Measurements from ENCODE around the gene BATF3.

- TF ChIP-seq USF1 (IDR thresholded peaks at IDR 0.05) (no peak), TAF1 (IDR thresholded peaks at IDR 0.05; ENCODE audit: low read depth) (no peak), TEAD4 (IDR thresholded peaks at IDR 0.05) (no peak), YY1 (IDR thresholded peaks at IDR 0.05; ENCODE audit: low read depth) (no peak), MAX (IDR thresholded peaks at IDR 0.05) (no peak), CEBPB (IDR thresholded peaks at IDR 0.05) (no peak), FOXM1 (IDR thresholded peaks at IDR 0.05; ENCODE audit: borderline replicate concordance, low read depth) (no peak), EGR1 (IDR thresholded peaks at IDR 0.05) (no peak), EP300 (IDR thresholded peaks at IDR 0.05; ENCODE audit: borderline replicate concordance) (no peak)
- TF ChIP-seq, protein P1, sequence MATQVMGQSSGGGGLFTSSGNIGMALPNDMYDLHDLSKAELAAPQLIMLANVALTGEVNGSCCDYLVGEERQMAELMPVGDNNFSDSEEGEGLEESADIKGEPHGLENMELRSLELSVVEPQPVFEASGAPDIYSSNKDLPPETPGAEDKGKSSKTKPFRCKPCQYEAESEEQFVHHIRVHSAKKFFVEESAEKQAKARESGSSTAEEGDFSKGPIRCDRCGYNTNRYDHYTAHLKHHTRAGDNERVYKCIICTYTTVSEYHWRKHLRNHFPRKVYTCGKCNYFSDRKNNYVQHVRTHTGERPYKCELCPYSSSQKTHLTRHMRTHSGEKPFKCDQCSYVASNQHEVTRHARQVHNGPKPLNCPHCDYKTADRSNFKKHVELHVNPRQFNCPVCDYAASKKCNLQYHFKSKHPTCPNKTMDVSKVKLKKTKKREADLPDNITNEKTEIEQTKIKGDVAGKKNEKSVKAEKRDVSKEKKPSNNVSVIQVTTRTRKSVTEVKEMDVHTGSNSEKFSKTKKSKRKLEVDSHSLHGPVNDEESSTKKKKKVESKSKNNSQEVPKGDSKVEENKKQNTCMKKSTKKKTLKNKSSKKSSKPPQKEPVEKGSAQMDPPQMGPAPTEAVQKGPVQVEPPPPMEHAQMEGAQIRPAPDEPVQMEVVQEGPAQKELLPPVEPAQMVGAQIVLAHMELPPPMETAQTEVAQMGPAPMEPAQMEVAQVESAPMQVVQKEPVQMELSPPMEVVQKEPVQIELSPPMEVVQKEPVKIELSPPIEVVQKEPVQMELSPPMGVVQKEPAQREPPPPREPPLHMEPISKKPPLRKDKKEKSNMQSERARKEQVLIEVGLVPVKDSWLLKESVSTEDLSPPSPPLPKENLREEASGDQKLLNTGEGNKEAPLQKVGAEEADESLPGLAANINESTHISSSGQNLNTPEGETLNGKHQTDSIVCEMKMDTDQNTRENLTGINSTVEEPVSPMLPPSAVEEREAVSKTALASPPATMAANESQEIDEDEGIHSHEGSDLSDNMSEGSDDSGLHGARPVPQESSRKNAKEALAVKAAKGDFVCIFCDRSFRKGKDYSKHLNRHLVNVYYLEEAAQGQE (IDR thresholded peaks at IDR 0.05; ENCODE audit: low read depth): no peak
These were observed 24.8 kb downstream of the BATF3 start for GRCh38 chr1:212674872-212675271.
